Measurements from ENCODE around the gene PEAK1.

The PEAK1 gene

GRCh38 chr15:77057685-77058084 lies 362.2 kb downstream of the PEAK1 start:
- TF ChIP-seq ZFP30 (CRISPR knock-in tag; IDR thresholded peaks at IDR 0.05) = no peak

GRCh38 chr15:77057072-77057471 lies 362.8 kb downstream of the PEAK1 start:
- TF ChIP-seq ZNF565 (CRISPR knock-in tag; conservative IDR thresholded peaks at IDR 0.05; ENCODE audit: low read depth) (no peak), ISL1 (CRISPR knock-in tag; IDR thresholded peaks at IDR 0.05) (no peak), TOX (CRISPR knock-in tag; IDR thresholded peaks at IDR 0.05; ENCODE audit: borderline replicate concordance) (no peak), PPARA (CRISPR knock-in tag; IDR thresholded peaks at IDR 0.05; ENCODE audit: borderline replicate concordance) (no peak), ZFP3 (CRISPR knock-in tag; IDR thresholded peaks at IDR 0.05) (no peak), GLIS3 (CRISPR knock-in tag; IDR thresholded peaks at IDR 0.05) (no peak), PATZ1 (CRISPR knock-in tag; IDR thresholded peaks at IDR 0.05; ENCODE audit: borderline replicate concordance) (no peak), ARNTL (CRISPR knock-in tag; IDR thresholded peaks at IDR 0.05; ENCODE audit: borderline replicate concordance, low read depth) (no peak), ZC3H10 (CRISPR knock-in tag; IDR thresholded peaks at IDR 0.05) (no peak), ZNF70 (CRISPR knock-in tag; IDR thresholded peaks at IDR 0.05) (no peak), BACH2 (CRISPR knock-in tag; IDR thresholded peaks at IDR 0.05; ENCODE audit: borderline replicate concordance) (no peak), RARB (CRISPR knock-in tag; IDR thresholded peaks at IDR 0.05) (no peak), ESRRG (CRISPR knock-in tag; IDR thresholded peaks at IDR 0.05) (no peak), ZNF8 (CRISPR knock-in tag; IDR thresholded peaks at IDR 0.05) (no peak), SNAI2 (CRISPR knock-in tag; IDR thresholded peaks at IDR 0.05) (no peak), TCF4 (CRISPR knock-in tag; IDR thresholded peaks at IDR 0.05; ENCODE audit: borderline replicate concordance) (no peak), CSDC2 (CRISPR knock-in tag; IDR thresholded peaks at IDR 0.05) (no peak), TSHZ2 (CRISPR knock-in tag; IDR thresholded peaks at IDR 0.05) (no peak), CREB5 (CRISPR knock-in tag; IDR thresholded peaks at IDR 0.05; ENCODE audit: low read depth) (no peak)
- no peak for ATAC-seq

More at GRCh38 chr15:77057685-77058084, 362.2 kb downstream of the PEAK1 start:
- no peak for ATAC-seq

- no peak for ATAC-seq
- TF ChIP-seq PPARA (CRISPR knock-in tag; IDR thresholded peaks at IDR 0.05; ENCODE audit: borderline replicate concordance) = no peak
- no peak for TF ChIP-seq ZC3H10 (CRISPR knock-in tag; IDR thresholded peaks at IDR 0.05)
- no peak for TF ChIP-seq ISL1 (CRISPR knock-in tag; IDR thresholded peaks at IDR 0.05)
- no peak for TF ChIP-seq GLIS3 (CRISPR knock-in tag; IDR thresholded peaks at IDR 0.05)
- no peak for TF ChIP-seq ESRRG (CRISPR knock-in tag; IDR thresholded peaks at IDR 0.05)
- no peak for TF ChIP-seq OSR1 (CRISPR knock-in tag; IDR thresholded peaks at IDR 0.05)
These were observed 366.2 kb downstream of the PEAK1 start for GRCh38 chr15:77053709-77054108.

GRCh38 chr15:77052556-77052955 lies 367.3 kb downstream of the PEAK1 start:
- ATAC-seq = no peak
- TF ChIP-seq ZC3H10 (CRISPR knock-in tag; IDR thresholded peaks at IDR 0.05) (no peak), ZFP3 (CRISPR knock-in tag; IDR thresholded peaks at IDR 0.05) (no peak), SNAI2 (CRISPR knock-in tag; IDR thresholded peaks at IDR 0.05) (no peak), POU6F1 (CRISPR knock-in tag; IDR thresholded peaks at IDR 0.05; ENCODE audit: borderline replicate concordance, low read depth) (no peak), PPARA (CRISPR knock-in tag; IDR thresholded peaks at IDR 0.05; ENCODE audit: borderline replicate concordance) (no peak), ARNTL (CRISPR knock-in tag; IDR thresholded peaks at IDR 0.05; ENCODE audit: borderline replicate concordance, low read depth) (no peak), RARB (CRISPR knock-in tag; IDR thresholded peaks at IDR 0.05) (no peak), TSHZ2 (CRISPR knock-in tag; IDR thresholded peaks at IDR 0.05) (no peak), ZNF8 (CRISPR knock-in tag; IDR thresholded peaks at IDR 0.05) (no peak), ESRRG (CRISPR knock-in tag; IDR thresholded peaks at IDR 0.05) (no peak), ZFP30 (CRISPR knock-in tag; IDR thresholded peaks at IDR 0.05) (no peak), OSR1 (CRISPR knock-in tag; IDR thresholded peaks at IDR 0.05) (no peak), ISL1 (CRISPR knock-in tag; IDR thresholded peaks at IDR 0.05) (no peak), TCF4 (CRISPR knock-in tag; IDR thresholded peaks at IDR 0.05; ENCODE audit: borderline replicate concordance) (no peak), TOX (CRISPR knock-in tag; IDR thresholded peaks at IDR 0.05; ENCODE audit: borderline replicate concordance) (no peak), CREB5 (CRISPR knock-in tag; IDR thresholded peaks at IDR 0.05; ENCODE audit: low read depth) (no peak)

Measured in SK-N-SH treated with all-trans-retinoic acid at 6 μM for 48 hours (cell line).